Activated CD8-positive, alpha-beta memory T cell treated with anti-CD3 and anti-CD28 coated beads for 24 hours (primary cell): Measurements from ENCODE around the gene OR2W3.
A peak's percentile ranks its signal among the peaks of the same experiment; 100 is the strongest.

Experiments
- DNase-seq: peaks from one replicate; pipeline ENCODE4 v3.0.0-alpha.2; 2020

OR2W3 gene

DNA sequence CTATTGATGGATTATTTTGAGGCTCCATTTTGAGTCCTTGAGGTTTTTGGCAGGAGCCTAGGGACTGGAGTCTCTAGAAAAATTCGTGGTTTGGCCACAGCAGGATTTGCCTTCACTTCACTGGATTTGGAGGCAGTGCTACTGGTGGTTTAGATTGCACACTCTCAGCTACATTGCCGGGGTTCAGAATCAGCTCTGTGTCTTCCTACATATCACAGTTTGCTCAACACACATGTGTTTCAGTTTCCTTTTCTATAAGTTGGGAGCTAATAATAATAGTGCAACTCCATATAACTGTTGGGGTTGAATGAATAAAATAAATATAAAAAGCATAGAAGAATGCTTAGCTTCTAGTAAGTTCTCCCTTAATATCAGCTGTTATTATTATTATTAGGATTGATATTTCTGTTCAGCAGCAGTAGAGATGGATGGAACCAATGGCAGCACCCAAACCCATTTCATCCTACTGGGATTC lies at the start of gene OR2W3:
Gene OR2W3, plus strand, starts transcription at position 425 of the 475 bp plus-strand sequence. Its CDS starts 0 bp downstream, at position 425.
- DNase-seq = no peak

- no peak for DNase-seq
Observed at GRCh38 chr1:247845693-247846017, 49.7 kb upstream of the OR2W3 start.

- no peak for DNase-seq
Observed at GRCh38 chr1:247848346-247848745, 47.0 kb upstream of the OR2W3 start.

DNA sequence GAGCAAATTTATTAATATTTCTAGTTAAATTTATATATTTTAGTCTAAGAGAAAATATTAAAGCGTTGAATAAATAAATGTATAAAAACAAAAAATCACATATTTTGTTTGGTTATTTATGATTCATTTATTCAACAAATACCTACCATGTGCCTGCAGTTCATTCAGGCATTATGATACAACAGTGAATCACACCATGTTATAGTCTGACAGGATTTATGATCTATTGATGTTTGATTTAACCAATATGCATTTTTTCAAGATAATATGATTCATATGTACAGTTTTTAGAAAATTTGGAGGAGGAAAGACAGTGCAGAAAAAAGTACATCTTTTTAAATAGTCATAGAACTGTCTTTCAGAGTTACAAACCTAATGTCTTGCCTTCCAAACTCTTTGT lies 45.8 kb upstream of the OR2W3 start:
- DNase-seq = no peak

DNA sequence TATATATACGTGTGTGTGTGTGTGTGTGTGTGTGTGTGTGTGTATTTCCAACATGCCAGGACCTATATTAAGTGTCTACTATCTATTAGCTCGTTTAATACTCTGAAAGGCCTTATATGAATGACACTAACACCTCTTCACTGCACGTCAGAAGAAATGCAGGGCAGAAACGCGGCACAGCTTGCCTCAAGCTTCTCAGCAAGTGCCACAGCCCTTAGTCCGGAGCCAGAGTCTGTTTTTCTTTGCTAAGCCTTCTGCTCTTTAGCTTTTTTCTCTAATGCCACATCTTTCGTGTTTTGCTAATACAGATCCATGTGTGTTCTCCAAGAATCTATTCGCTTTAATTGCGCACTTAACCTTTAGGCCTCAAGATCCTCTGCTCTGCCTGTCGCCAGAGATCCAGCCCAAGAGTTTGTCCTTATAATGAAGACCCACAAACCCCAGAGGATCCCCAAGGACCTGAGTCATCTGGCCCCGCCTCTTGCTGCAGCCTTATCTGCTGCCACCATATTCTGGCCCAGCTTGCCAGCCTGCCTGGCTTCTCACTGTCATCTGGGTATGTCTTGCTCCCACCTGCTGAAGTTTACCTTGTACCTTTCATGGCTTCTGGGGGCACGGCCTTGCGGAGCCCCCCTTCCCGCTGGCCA lies 40.4 kb upstream of the OR2W3 start:
- no peak for DNase-seq

- no peak for DNase-seq
Observed at GRCh38 chr1:247855911-247856310, 39.5 kb upstream of the OR2W3 start.

DNA sequence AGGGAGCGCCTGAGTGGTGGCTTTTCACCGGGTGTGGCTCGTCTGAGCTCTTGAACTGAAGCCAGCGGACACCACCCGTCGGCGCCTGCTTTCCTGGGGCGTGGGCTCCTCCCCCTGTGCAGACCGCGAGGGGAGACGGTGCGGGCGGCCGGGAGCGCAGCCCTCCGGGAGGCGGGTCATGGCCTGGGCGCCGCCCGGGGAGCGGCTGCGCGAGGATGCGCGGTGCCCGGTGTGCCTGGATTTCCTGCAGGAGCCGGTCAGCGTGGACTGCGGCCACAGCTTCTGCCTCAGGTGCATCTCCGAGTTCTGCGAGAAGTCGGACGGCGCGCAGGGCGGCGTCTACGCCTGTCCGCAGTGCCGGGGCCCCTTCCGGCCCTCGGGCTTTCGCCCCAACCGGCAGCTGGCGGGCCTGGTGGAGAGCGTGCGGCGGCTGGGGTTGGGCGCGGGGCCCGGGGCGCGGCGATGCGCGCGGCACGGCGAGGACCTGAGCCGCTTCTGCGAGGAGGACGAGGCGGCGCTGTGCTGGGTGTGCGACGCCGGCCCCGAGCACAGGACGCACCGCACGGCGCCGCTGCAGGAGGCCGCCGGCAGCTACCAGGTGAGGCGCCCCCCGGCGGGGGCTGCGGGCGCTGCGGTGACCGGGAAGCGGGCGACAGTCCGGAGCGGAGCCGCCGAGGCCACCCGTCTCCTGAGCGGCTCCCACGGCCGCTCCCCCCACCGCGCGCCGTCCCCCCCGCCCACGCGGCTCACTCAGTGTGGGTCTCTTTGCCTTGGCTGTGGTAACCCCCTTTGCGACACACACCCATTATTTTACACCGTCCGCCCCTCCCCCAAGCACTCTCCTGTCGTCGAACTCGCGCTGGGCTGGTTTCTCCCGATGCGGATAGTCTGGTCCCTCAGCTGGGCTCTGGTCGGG lies 38.1 kb upstream of the OR2W3 start, which contains the start of gene TRIM58:
Gene TRIM58, plus strand, starts transcription at position 119 of the 916 bp plus-strand sequence. Its CDS starts 60 bp downstream, at position 179.
- peak; percentile 63 for DNase-seq

- no peak for DNase-seq
Observed at GRCh38 chr1:247857985-247858619, 37.3 kb upstream of the OR2W3 start.

- no peak for DNase-seq
Observed at GRCh38 chr1:247862756-247863155, 32.6 kb upstream of the OR2W3 start.

GRCh38 chr1:247864644-247865043 lies 30.7 kb upstream of the OR2W3 start:
- DNase-seq = no peak

GRCh38 chr1:247865416-247865815 lies 30.0 kb upstream of the OR2W3 start:
- DNase-seq = no peak

DNA sequence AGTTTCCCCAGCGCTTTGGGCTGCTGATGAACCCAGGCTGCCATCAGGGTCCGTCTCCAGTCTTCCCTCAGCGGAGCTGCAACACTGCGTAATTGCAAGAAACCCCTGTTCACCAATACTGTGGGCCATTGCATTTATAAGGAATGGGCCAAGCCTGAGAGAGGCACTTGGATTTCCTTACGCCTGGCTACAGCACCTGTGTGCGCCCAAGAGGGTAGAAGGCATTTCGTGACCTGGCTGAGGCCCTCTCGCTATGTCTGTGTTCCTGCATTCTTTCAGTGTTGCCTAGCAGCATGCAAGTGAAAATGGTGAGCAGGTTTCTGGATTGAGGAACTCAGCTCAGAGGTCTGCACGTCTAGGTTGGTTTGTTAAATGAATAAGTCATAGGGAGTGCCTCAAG lies 12.0 kb upstream of the OR2W3 start:
- DNase-seq = no peak

- DNase-seq = no peak
Observed at GRCh38 chr1:247884797-247885413, 10.5 kb upstream of the OR2W3 start.

DNA sequence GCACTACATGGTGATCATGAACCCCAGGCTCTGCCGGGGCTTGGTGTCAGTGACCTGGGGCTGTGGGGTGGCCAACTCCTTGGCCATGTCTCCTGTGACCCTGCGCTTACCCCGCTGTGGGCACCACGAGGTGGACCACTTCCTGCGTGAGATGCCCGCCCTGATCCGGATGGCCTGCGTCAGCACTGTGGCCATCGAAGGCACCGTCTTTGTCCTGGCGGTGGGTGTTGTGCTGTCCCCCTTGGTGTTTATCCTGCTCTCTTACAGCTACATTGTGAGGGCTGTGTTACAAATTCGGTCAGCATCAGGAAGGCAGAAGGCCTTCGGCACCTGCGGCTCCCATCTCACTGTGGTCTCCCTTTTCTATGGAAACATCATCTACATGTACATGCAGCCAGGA lies 589 bp downstream of the OR2W3 start:
- DNase-seq = no peak

DNA sequence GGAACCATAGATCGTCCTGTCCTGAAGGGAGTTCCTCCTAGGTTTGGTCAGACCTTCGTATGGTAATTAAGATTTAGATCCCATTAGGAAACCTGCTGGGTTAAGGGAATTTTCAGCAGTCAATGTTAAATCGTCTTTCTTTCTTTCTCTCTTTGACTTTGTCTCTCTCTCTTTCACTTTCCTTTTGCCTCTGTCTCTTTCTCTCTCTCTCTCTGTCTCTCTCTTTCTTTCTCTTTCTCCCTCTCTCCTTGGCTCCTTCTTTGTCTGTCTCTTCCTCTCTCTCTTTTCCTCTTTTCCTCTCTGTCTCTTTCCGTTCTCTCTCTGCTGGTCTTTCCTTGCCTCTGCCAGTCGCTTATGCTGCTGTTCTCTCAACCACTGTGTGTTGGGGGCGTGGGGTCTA lies 8.7 kb downstream of the OR2W3 start:
- DNase-seq = no peak

- DNase-seq = no peak
Observed at GRCh38 chr1:247905181-247905580, 9.8 kb downstream of the OR2W3 start.

- DNase-seq = peak; percentile 60
Observed at GRCh38 chr1:247905910-247906503, 10.6 kb downstream of the OR2W3 start.

GRCh38 chr1:247906504-247907047 lies 11.2 kb downstream of the OR2W3 start:
- no peak for DNase-seq

DNA sequence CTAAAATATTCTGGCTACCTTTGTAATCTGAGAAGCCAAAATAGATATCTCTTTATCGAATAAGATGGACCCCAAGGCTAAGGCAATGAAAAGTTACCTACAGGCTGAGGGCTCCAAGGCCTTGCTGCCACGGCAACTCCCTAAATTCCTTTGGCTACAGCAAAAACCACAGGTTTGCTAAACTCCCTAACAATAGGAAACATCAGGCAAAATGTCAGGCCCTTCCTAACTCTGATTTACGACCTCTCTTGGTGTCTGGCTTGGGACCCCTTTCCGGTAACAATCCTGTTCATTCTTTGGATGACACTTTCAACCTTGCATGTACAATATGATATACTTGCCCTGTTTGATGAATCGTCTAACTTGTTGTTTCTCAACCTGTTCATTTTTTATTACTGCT lies 13.4 kb downstream of the OR2W3 start:
- no peak for DNase-seq

DNA sequence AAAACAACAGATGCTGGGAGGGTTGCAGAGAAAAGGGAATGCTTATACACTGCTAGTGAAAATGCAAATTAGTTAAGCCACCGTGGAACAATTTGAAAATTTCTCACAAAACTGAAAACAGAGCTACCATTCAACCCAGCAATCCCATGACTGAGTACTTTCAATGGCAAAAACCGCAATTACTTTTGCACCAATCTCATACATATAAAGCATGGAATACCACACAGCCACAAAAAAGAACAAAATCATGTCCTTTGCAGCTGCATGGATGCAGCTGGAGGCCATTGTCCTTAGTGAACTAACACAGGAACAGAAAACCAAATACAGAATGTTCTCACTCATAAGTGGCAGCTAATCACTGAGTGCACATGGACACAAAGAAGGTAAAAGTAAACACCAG lies 18.4 kb downstream of the OR2W3 start:
- DNase-seq = no peak

- no peak for DNase-seq
Observed at GRCh38 chr1:247914941-247915662, 19.7 kb downstream of the OR2W3 start.

DNA sequence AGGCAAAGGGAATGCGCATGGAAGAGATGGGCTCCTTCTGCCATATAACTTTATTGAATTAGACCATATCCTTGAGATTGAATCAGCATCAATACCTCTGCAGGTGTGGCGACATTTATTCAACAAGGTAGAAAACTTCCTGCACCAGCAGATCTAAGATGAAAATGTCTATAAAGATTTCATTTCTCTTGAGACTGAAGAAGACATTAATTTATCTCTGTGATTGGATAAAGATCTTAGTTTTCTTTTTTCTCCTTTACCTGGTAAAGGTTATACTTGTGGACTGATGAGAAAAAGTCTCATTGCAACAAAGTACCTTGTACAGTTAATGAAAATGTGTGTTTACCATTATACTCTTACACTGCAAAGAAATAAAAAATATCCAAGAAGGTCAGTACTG lies 24.6 kb downstream of the OR2W3 start, which contains the start of gene OR2T8:
Gene OR2T8, plus strand, starts transcription at position 301 of the 400 bp plus-strand sequence. CDS start 766 bp downstream, outside the sequence.
- DNase-seq = no peak
